KMS-11 (cell line): ENCODE results near the gene ATRN.
"Not testable (repeated sequence)": the region's sequence is repeated elsewhere in the genome, so short reads cannot be mapped to it uniquely, and the experiment has no call there.

Experiments
- H2AFZ ChIP-seq: fragments of 200-600 bp; sonication (generic); 2 replicates; pipeline ENCODE4 v1.6.1; 2016; ENCODE audit warnings: antibody characterized with exemption, mixed run types, low read depth
- H3K27ac ChIP-seq: fragments of 200-600 bp; sonication (generic); 2 replicates; pipeline ENCODE4 v1.6.1; 2016; ENCODE audit warnings: mild to moderate bottlenecking, mixed run types
- H3K27me3 ChIP-seq: fragments of 200-600 bp; sonication (generic); 2 replicates; pipeline ENCODE4 v1.6.1; 2017; ENCODE audit warnings: mild to moderate bottlenecking, low read depth, mixed run types, moderate library complexity; ENCODE audit not compliant: insufficient read depth
- H3K36me3 ChIP-seq: fragments of 200-600 bp; sonication (generic); 2 replicates; pipeline ENCODE4 v1.6.1; 2017; ENCODE audit warnings: mild to moderate bottlenecking, mixed run types; ENCODE audit not compliant: insufficient read depth
- H3K4me1 ChIP-seq: fragments of 200-600 bp; sonication (generic); 2 replicates; pipeline ENCODE4 v1.6.1; 2016; ENCODE audit warnings: mild to moderate bottlenecking, low read depth, mixed run types; ENCODE audit not compliant: poor library complexity, severe bottlenecking
- H3K4me2 ChIP-seq: fragments of 200-600 bp; sonication (generic); 2 replicates; pipeline ENCODE4 v1.7.0; 2016; ENCODE audit warnings: mild to moderate bottlenecking, mixed run types
- H3K4me3 ChIP-seq: fragments of 200-600 bp; sonication (generic); IDR thresholded peaks from 2 replicates; pipeline ENCODE4 v1.6.1; 2017; ENCODE audit warnings: low read depth, low read length, mixed read lengths; ENCODE audit not compliant: insufficient read depth
- H3K79me2 ChIP-seq: fragments of 200-600 bp; sonication (generic); 2 replicates; pipeline ENCODE4 v1.6.1; 2016; ENCODE audit warnings: low read depth, mixed run types; ENCODE audit not compliant: insufficient read depth
- H3K9ac ChIP-seq: fragments of 200-600 bp; sonication (generic); 2 replicates; pipeline ENCODE4 v1.6.1; 2016; ENCODE audit warnings: mild to moderate bottlenecking, mixed run types
- H4K20me1 ChIP-seq: fragments of 200-600 bp; sonication (generic); 2 replicates; pipeline ENCODE4 v1.6.1; 2016; ENCODE audit warnings: mild to moderate bottlenecking, mixed run types; ENCODE audit not compliant: insufficient read depth
- CTCF ChIP-seq: fragments of 200-600 bp; sonication (generic); conservative IDR thresholded peaks from 2 replicates; pipeline ENCODE4 v1.6.1; 2017; ENCODE audit warnings: low read depth, mild to moderate bottlenecking, antibody characterized with exemption, low read length, moderate library complexity, mixed read lengths

ATRN gene

GRCh38 chr20:3532089-3532615 is 61.3 kb downstream of the ATRN start:
- no peaks in the 10 kb centered on the region for H3K4me1 ChIP-seq
- H3K4me2 ChIP-seq = no peak overlapping the region
- no peak overlapping the region for H3K27ac ChIP-seq
- H3K9ac ChIP-seq = no peak overlapping the region
- H3K4me3 ChIP-seq = no peak overlapping the region
- H3K36me3 ChIP-seq = no peaks in the 10 kb centered on the region
- H3K79me2 ChIP-seq = no peaks in the 10 kb centered on the region
- no peaks in the 10 kb centered on the region for H3K27me3 ChIP-seq
- H2AFZ ChIP-seq = no peak overlapping the region
- no peak for TF ChIP-seq CTCF
- H4K20me1 ChIP-seq = no peaks in the 10 kb centered on the region

- not testable (repeated sequence) for H3K79me2 ChIP-seq, H3K4me3 ChIP-seq, H2AFZ ChIP-seq, H3K27me3 ChIP-seq, H3K4me2 ChIP-seq, H4K20me1 ChIP-seq, H3K36me3 ChIP-seq, H3K27ac ChIP-seq, H3K4me1 ChIP-seq, H3K9ac ChIP-seq
These were observed 66.9 kb downstream of the ATRN start for GRCh38 chr20:3537733-3538132.

GRCh38 chr20:3539311-3540107 is 68.7 kb downstream of the ATRN start:
- no peak overlapping the region for H3K27ac ChIP-seq
- H3K4me1 ChIP-seq = no peaks in the 10 kb centered on the region
- H2AFZ ChIP-seq = no peak overlapping the region
- no peaks in the 10 kb centered on the region for H4K20me1 ChIP-seq
- no peak overlapping the region for H3K4me3 ChIP-seq
- H3K36me3 ChIP-seq = no peaks in the 10 kb centered on the region
- no peak for TF ChIP-seq CTCF
- no peak overlapping the region for H3K9ac ChIP-seq
- no peaks in the 10 kb centered on the region for H3K79me2 ChIP-seq
- H3K4me2 ChIP-seq = no peak overlapping the region
- no peaks in the 10 kb centered on the region for H3K27me3 ChIP-seq

GRCh38 chr20:3541887-3542721 is 71.3 kb downstream of the ATRN start:
- H3K27ac ChIP-seq = no peak overlapping the region
- H3K9ac ChIP-seq = no peak overlapping the region
- no peak overlapping the region for H3K4me3 ChIP-seq
- H4K20me1 ChIP-seq = no peaks in the 10 kb centered on the region
- no peaks in the 10 kb centered on the region for H3K36me3 ChIP-seq
- no peaks in the 10 kb centered on the region for H3K79me2 ChIP-seq
- H3K4me2 ChIP-seq = no peak overlapping the region
- no peak overlapping the region for H2AFZ ChIP-seq
- no peaks in the 10 kb centered on the region for H3K4me1 ChIP-seq
- no peak for TF ChIP-seq CTCF
- H3K27me3 ChIP-seq = no peaks in the 10 kb centered on the region
